Suppressor macrophage (primary cell): ENCODE data around the gene UQCRC2.
"Not testable (repeated sequence)": the region's sequence is repeated elsewhere in the genome, so short reads cannot be mapped to it uniquely, and the experiment has no call there.

ENCODE experiments used
- DNase-seq, 4 experiments: peaks; one replicate each; pipeline ENCODE4 v3.0.0-alpha.2; 2020 to 2022
- total RNA-seq, 17 experiments: gene quantifications; one replicate each; lab custom pipeline; 2026; ENCODE audit warnings: mixed read lengths in 6 of 17, inconsistent platforms in 3 of 17; lab: John Stamatoyannopoulos, UW

Gene UQCRC2
- 144 to 327 (median 227) reads per million in 17 experiments for total RNA-seq

DNA sequence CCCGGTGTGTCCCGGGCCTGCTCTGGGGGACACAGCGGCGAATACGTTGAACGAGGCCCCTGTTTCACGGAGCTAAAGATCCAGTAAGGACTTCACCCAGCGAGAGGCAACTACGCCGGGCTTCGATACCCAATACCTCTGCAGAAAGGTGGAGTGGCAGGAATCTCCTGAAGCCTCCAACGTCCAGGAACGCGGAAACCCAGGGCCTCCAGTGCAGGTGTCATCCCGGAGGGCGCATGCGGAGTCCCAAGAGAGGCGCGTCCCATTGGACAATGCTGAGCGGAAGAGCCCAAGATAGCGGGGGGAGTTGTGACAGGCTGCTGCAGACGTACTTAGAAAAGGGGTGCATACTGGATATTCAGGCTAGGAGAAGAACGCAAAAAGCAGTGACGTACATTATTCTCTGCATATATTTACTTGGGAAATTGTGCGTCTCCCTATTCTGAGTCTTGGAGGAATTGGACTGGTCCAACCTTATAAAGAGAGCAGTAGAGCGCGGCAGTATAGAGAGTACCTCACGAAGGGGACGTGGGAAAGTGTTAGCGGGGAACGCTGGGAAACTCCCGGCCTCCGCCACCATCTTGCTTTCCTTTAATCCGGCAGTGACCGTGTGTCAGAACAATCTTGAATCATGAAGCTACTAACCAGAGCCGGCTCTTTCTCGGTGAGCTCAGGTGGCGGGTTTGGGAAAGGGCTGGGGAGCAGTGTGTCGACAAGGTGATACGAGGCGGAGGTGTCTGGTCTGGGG, at the start of gene UQCRC2:
Gene UQCRC2 (plus strand): TSS at position 569 of the 748 bp plus-strand sequence. CDS start 63 bp downstream, at position 632.
- DNase-seq, result peak; percentile 93 to 96 (median 95)

- DNase-seq, result not testable (repeated sequence)
Measured at GRCh38 chr16:21932650-21933049, 20.5 kb upstream of the UQCRC2 start.

- peak in 1 of 4 experiments; percentile 22 for DNase-seq
Measured at GRCh38 chr16:21933316-21933715, 19.8 kb upstream of the UQCRC2 start.

DNA sequence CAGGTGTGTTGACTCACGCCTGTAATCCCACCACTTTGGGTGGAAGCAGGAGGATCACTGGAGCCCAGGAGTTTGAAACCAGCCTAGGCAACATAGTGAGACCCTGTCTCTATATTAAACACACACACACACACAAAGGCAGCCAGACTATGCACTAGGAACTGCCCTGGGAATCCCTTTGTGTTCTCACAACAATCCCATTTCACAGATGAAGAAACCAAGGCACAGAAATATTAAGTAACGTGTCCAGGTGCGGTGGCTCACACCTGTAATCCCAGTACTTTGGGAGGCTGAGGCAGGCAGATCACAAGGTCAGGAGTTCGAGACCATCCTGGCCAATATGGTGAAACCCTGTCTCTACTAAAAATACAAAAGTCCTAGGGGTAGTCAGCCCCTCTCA, 19.4 kb upstream of the UQCRC2 start:
- DNase-seq, result not testable (repeated sequence)

GRCh38 chr16:21936216-21936615, 16.9 kb upstream of the UQCRC2 start:
- peak in 2 of 4 experiments; percentile 12 to 21 for DNase-seq

- DNase-seq, result no peak
Measured at GRCh38 chr16:21937336-21937829, 15.8 kb upstream of the UQCRC2 start.

GRCh38 chr16:21940570-21940969, 12.6 kb upstream of the UQCRC2 start:
- DNase-seq, result peak in 2 of 4 experiments; percentile 27 to 49

DNA sequence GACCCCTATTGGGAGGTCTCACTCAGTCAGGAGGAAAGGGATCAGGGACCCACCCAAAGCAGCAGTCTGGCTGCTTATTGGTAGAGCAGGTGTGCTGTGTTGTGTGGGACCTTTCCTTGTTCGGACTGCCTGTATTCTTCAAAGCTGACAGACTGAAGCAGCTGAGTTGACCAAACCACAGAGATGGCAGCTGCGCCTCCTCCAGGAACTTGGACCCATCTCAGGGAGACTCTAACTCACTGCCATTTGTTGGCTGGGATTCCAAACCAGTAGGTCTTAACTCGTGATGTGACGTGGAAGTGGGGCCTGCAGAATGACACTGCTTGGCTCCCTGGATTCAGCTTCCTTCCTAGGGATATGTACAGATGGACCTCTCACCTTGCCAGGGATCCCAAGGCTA, 9.6 kb upstream of the UQCRC2 start:
- no peak for DNase-seq

DNA sequence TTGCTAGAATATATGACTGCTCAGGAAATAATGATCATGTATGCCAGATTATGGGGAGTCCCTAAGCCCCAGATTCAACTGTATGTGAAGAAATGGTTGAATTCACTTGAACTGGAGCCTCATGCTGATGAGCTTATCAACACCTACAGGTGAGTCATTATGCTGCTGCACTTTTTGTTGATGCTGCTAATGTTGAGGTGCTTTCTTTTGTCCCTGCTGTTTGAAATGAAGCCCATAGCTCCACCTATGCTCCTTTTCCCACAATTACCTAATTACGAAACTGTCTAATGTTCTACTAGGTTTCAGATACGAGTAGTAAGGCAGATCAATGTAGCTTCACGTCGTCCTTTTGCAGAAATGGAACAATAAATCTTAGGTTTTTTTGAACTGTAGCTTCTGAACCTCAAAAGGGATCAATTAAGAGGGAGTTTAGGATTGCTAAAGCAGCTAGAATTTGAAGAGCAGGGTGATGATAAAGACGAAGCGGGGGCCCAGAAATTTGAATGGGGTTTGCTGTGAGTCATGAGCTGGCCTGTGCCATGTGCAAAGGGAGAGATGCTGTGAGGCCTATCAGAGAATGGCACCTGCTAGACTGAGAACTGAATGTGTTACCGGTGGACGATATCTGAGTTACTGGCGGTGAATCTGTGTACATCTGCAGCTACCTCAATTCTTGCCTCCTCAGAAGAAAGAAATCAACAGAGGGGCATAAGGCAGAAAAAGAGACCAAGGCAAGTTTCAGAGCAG, 6.1 kb upstream of the UQCRC2 start:
- DNase-seq, result no peak

DNA sequence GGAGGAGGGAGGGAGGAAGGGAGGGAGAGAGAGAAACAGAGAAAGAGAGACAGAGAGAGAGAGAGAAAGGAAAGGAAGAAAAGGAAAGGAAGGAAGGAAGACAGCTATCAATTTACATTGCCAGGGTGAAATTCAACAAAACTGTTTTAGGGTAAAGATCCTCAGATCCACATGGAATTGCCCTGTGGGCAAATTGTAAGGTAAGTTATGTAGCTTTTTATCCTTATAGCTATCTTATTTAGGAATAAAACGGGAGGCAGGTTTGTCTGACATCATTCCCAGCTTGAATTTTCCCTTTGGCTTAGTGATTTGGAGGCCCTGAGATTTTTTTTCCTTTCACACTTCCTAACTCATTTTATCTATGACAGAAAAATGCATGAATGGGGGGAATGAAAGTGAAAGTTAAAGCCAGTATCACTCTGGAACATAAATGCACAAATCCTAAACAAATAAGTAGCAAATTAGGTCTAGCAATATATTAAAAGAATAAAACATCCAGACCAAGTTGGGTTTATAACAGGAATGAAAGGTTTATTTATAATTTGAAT, 3.4 kb upstream of the UQCRC2 start:
- DNase-seq, result no peak

DNA sequence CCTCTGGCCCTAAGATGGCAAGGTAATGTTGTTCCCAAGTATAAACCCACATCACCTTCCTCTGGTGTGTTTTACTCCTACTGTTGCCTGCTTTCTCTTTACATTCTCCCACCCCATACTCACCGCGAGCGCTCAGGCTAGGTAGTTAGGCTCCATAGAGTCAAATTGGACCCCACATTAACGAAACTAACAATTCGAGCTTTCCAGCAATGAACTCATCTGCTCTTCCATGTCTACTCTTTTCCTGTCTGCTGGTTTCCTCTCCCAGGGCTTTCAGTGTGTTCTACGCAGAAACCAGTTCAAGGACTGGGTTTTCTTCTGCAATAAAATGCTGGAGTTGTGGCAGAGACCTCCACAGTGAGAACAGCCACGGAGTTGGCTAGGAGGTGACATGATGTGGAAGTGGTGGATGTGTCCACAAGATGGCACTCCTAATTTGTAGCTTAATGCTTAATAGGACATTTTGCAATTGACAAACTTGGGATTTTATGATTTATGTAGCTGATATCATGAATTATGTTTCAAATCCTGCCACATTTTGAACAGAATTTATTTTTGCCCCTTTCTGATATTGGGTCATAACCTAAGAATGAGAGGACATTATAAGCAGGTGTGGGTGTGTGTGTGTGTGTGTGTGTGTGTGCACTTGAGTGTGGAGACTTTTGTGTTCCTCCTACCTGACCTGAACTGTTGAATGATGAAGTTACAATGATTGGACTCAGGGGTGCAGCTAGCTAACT, 2.2 kb upstream of the UQCRC2 start:
- DNase-seq, result peak; percentile 32 to 66 (median 53)

GRCh38 chr16:21952040-21952792, 945 bp upstream of the UQCRC2 start:
- DNase-seq, result peak; percentile 75 to 88 (median 84)

DNA sequence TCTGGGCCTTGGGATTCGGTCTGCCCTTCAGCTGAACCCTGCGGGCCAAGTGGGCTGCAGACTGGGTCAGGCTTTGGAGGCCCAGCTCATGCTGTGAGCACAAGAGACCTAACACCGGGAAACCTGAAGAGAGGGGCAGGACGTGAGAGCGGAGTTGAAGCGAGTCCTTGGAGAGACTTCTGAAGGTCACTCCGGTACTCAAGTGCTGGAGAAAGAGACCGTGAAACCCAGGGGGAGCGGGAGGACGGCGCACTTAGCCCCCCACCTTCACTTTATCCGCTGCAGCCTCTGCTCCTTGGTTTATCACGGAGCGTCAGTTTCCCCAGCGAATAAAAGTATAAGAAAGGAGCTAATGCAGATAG, 361 bp downstream of the UQCRC2 start:
- no peak for DNase-seq

GRCh38 chr16:21957714-21958346, 4.7 kb downstream of the UQCRC2 start:
- DNase-seq, result no peak

- no peak for DNase-seq
Measured at GRCh38 chr16:21959050-21959449, 5.9 kb downstream of the UQCRC2 start.

DNA sequence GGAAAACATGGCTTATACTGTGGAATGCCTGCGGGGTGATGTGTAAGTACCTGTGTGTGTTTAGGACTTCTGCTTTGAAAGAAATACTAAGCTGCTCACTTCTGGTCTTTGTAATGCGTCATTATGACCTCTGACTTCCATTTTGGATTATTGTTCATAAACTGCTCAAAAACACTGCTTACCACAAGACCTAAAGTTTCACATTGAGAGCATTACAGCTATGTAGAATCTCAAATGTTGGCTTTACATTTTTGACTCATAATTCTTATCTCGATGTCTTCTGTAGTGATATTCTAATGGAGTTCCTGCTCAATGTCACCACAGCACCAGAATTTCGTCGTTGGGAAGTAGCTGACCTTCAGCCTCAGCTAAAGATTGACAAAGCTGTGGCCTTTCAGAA, 9.3 kb downstream of the UQCRC2 start:
- no peak for DNase-seq

GRCh38 chr16:21963887-21964286, 10.7 kb downstream of the UQCRC2 start:
- DNase-seq, result no peak

- no peak for DNase-seq
Measured at GRCh38 chr16:21964353-21964752, 11.2 kb downstream of the UQCRC2 start.

DNA sequence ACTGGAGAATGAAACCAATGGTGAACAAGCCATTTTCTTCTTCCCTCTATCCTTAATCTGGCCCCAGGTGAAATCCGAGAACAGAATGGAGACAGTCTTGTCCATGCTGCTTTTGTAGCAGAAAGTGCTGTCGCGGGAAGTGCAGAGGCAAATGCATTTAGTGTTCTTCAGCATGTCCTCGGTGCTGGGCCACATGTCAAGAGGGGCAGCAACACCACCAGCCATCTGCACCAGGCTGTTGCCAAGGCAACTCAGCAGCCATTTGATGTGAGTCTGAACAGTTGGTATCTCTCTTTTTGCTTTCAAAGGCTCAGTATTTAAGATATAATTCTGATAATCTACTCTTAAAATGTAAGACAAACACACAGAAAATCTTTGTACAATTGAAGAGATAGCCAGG, 18.7 kb downstream of the UQCRC2 start:
- DNase-seq, result no peak

- DNase-seq, result no peak
Measured at GRCh38 chr16:21973945-21974344, 20.8 kb downstream of the UQCRC2 start.

- DNase-seq, result no peak
Measured at GRCh38 chr16:21980032-21980431, 26.9 kb downstream of the UQCRC2 start.
